Lower lobe of right lung (tissue), 2 donors: Measurements from ENCODE around the gene CPB2. TPM values are rescaled to one million over a fixed set of nuclear protein-coding genes. Genes with fewer than 3 reads are reported as not detected.

Source experiments
- ATAC-seq, 2 donors: fragments of 200-7000 bp; cut with Tn5 transposase; one replicate each; pipeline ENCODE4 v1.9.1; 2020 to 2022; ENCODE audit warnings: mild to moderate bottlenecking in 2 of 2, moderate library complexity in 2 of 2
- DNase-seq: peaks from one replicate; pipeline ENCODE4 v3.0.0-alpha.2; 2020
- H3K27ac ChIP-seq: fragments of 200-600 bp; one replicate; pipeline ENCODE4 v1.8.0; 2022
- H3K27me3 ChIP-seq: fragments of 200-600 bp; one replicate; pipeline ENCODE4 v1.8.0; 2022; ENCODE audit warnings: low read depth
- H3K36me3 ChIP-seq: fragments of 200-600 bp; one replicate; pipeline ENCODE4 v1.8.0; 2022; ENCODE audit warnings: mild to moderate bottlenecking
- H3K4me1 ChIP-seq: fragments of 200-600 bp; one replicate; pipeline ENCODE4 v1.8.0; 2022
- H3K4me3 ChIP-seq: fragments of 200-600 bp; one replicate; pipeline ENCODE4 v1.8.0; 2022; ENCODE audit warnings: mild to moderate bottlenecking
- H3K9me3 ChIP-seq: fragments of 200-600 bp; one replicate; pipeline ENCODE4 v1.8.0; 2022
- intact Hi-C: fragments of 100-400 bp; cut with DNase I; formaldehyde crosslinking; loops from one replicate; pipeline ENCODE4 v1.11.0; 2022
- total RNA-seq: library from RNA; stranded (reverse); fragmentation: NEBNext Ultra II Directional; extraction: Animal tissue kit (Norgen Biotek cat#: 25700); gene quantifications from one replicate; pipeline ENCODE4 v1.2.1, GENCODE V29; 2021
- TF ChIP-seq, protein P1 (sequence below): fragments of 200-600 bp; IDR thresholded peaks from one replicate; pipeline ENCODE4 v1.8.0; 2022; ENCODE audit warnings: antibody characterized with exemption, mild to moderate bottlenecking
- donor health status: DM: no; HTN: yes; CAD: no; lungs with severe emphysema.

The CPB2 gene
- total RNA-seq, 1 donor from 2014 or later: 33.5 TPM

GRCh38 chr13:46039411-46040182, 65.2 kb downstream of the CPB2 start:
- intact Hi-C loops: no loop called here
- TF ChIP-seq, protein P1, sequence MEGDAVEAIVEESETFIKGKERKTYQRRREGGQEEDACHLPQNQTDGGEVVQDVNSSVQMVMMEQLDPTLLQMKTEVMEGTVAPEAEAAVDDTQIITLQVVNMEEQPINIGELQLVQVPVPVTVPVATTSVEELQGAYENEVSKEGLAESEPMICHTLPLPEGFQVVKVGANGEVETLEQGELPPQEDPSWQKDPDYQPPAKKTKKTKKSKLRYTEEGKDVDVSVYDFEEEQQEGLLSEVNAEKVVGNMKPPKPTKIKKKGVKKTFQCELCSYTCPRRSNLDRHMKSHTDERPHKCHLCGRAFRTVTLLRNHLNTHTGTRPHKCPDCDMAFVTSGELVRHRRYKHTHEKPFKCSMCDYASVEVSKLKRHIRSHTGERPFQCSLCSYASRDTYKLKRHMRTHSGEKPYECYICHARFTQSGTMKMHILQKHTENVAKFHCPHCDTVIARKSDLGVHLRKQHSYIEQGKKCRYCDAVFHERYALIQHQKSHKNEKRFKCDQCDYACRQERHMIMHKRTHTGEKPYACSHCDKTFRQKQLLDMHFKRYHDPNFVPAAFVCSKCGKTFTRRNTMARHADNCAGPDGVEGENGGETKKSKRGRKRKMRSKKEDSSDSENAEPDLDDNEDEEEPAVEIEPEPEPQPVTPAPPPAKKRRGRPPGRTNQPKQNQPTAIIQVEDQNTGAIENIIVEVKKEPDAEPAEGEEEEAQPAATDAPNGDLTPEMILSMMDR: no peak
- ATAC-seq: no peak
- Histone ChIP-seq H3K36me3 (peaks cover 66% of the 10 kb centered on the region), H3K4me1 (no peaks in the 10 kb centered on the region), H3K4me3 (no peak overlapping the region), H3K27me3 (no peaks in the 10 kb centered on the region), H3K9me3 (no peaks in the 10 kb centered on the region), H3K27ac (no peak overlapping the region)
- no peak for DNase-seq

GRCh38 chr13:46038296-46038695, 66.5 kb downstream of the CPB2 start:
- H3K9me3 ChIP-seq: no peaks in the 10 kb centered on the region
- DNase-seq (no peak), ATAC-seq (no peak)
- H3K36me3 ChIP-seq: peaks cover 59% of the 10 kb centered on the region
- no peaks in the 10 kb centered on the region for H3K4me1 ChIP-seq
- no peak overlapping the region for H3K27ac ChIP-seq
- H3K4me3 ChIP-seq: no peak overlapping the region
- TF ChIP-seq, protein P1: no peak
- no peaks in the 10 kb centered on the region for H3K27me3 ChIP-seq
- intact Hi-C loops: no loop called here

GRCh38 chr13:46035066-46035465, 69.8 kb downstream of the CPB2 start:
- Histone ChIP-seq H3K27me3 (no peaks in the 10 kb centered on the region), H3K4me3 (no peak overlapping the region), H3K4me1 (no peaks in the 10 kb centered on the region), H3K36me3 (peaks cover 38% of the 10 kb centered on the region), H3K27ac (no peak overlapping the region), H3K9me3 (peaks cover 4% of the 10 kb centered on the region)
- intact Hi-C loops: no loop called here
- ATAC-seq (no peak), DNase-seq (no peak)
- TF ChIP-seq, protein P1: no peak

DNA sequence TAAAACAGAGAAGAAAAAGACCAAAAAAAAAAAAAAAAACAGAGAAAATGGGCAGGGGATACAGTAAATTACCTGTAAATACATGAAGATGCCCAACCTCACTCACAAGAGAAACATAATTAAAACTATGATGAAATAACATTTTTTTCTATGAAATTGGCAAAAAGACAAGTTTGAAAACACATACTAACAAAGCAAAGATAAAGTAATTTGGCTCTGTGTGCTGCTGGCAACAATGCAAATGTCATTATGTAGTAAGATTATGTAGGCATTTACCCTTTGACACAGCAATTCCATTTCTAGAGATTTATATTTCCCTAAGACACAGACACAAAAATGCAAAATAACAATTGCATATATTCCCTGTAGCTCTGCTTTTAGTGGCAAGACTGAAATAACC, 72.5 kb downstream of the CPB2 start:
- TF ChIP-seq, protein P1: no peak
- Histone ChIP-seq H3K9me3 (peaks cover 6% of the 10 kb centered on the region), H3K4me3 (no peak overlapping the region), H3K27me3 (no peaks in the 10 kb centered on the region), H3K4me1 (no peaks in the 10 kb centered on the region), H3K36me3 (peaks cover 14% of the 10 kb centered on the region), H3K27ac (no peak overlapping the region)
- ATAC-seq: no peak
- no peak for DNase-seq
- intact Hi-C loops: no loop called here

DNA sequence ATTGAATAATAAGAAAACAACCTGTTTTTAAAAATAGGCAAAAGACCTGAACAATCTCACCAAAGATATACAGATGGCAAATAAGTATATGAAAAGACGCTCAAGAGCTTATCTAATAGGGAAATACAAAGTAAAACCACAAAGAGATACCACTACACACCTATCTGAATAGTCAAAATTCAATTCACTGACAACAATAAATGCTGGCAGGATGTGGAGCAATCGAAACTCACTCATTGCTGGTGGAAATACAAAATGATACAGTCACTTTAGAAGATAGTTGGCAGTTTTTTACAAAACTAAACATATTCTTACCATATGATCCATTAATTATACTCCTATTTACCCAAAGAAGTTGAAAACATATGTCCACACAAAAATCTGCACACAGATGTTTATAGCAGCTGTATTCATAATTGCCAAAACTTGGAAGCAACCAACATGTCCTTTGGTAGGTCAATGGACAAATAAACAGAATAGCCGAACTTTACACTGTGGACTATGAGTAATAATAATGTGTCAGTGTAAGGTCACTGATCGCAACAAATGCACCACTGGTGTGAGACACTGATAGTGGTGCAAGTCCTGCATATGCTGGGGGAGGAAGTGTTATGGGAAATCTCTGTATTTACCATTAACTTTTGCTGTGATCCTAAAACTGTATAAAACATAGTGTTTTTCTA, 73.1 kb downstream of the CPB2 start:
- TF ChIP-seq, protein P1: no peak
- ATAC-seq (no peak), DNase-seq (no peak)
- intact Hi-C loops: no loop called here
- Histone ChIP-seq H3K27me3 (no peaks in the 10 kb centered on the region), H3K9me3 (peaks cover 6% of the 10 kb centered on the region), H3K27ac (no peak overlapping the region), H3K4me3 (no peak overlapping the region), H3K4me1 (no peaks in the 10 kb centered on the region), H3K36me3 (peaks cover 14% of the 10 kb centered on the region)
